Glutamatergic neuron (in vitro differentiated cells): ENCODE measurements around the gene PRRX2. TPM values are rescaled to one million over a fixed set of nuclear protein-coding genes. Genes with fewer than 3 reads are reported as not detected.
A peak's percentile ranks its signal among the peaks of the same experiment; 100 is the strongest.

Experiments
- DNase-seq: peaks from one replicate; pipeline ENCODE4 v3.0.0; 2022
- H3K27ac Mint-ChIP-seq: one replicate; pipeline ENCODE4 v1.8.0; 2020; ENCODE audit warnings: mild to moderate bottlenecking, mixed read lengths, inconsistent platforms; ENCODE audit not compliant: unreplicated experiment
- H3K27me3 Mint-ChIP-seq: one replicate; pipeline ENCODE4 v1.8.0; 2020; ENCODE audit warnings: mild to moderate bottlenecking, moderate library complexity, mixed read lengths, inconsistent platforms; ENCODE audit not compliant: unreplicated experiment
- H3K36me3 Mint-ChIP-seq: one replicate; pipeline ENCODE4 v1.8.0; 2020; ENCODE audit warnings: mild to moderate bottlenecking, mixed read lengths, inconsistent platforms; ENCODE audit not compliant: unreplicated experiment
- H3K4me1 Mint-ChIP-seq: one replicate; pipeline ENCODE4 v1.8.0; 2020; ENCODE audit warnings: mild to moderate bottlenecking, low read depth, mixed read lengths, inconsistent platforms; ENCODE audit not compliant: unreplicated experiment
- H3K4me3 Mint-ChIP-seq: one replicate; pipeline ENCODE4 v1.8.0; 2020; ENCODE audit warnings: mild to moderate bottlenecking, mixed read lengths, inconsistent platforms; ENCODE audit not compliant: unreplicated experiment
- H3K9me3 Mint-ChIP-seq: one replicate; pipeline ENCODE4 v1.8.0; 2020; ENCODE audit warnings: mild to moderate bottlenecking, moderate library complexity, mixed read lengths, inconsistent platforms; ENCODE audit not compliant: unreplicated experiment
- CTCF ChIP-seq: fragments of 200-600 bp; sonication (generic); IDR thresholded peaks from one replicate; pipeline ENCODE4 v1.5.0; 2021; ENCODE audit not compliant: partially characterized antibody, unreplicated experiment
- total RNA-seq: library from RNA; stranded (reverse); fragmentation: NEBNext Ultra II Directional; extraction: Animal tissue kit (Norgen Biotek cat#: 25700); gene quantifications from one replicate; pipeline ENCODE4 v1.2.1, GENCODE V29; 2021; ENCODE audit not compliant: unreplicated experiment

Gene PRRX2
- total RNA-seq, 1 donor from 2014 or later = 2.3 TPM

- H3K4me1 Mint-ChIP-seq = peaks cover 6% of the 10 kb centered on the region
- peaks cover 10% of the 10 kb centered on the region for H3K9me3 Mint-ChIP-seq
- TF ChIP-seq CTCF = no peak
- no peak overlapping the region for H3K27ac Mint-ChIP-seq
- peak; percentile 15 for DNase-seq
- peaks cover 20% of the 10 kb centered on the region for H3K27me3 Mint-ChIP-seq
- H3K36me3 Mint-ChIP-seq = no peaks in the 10 kb centered on the region
- no peak overlapping the region for H3K4me3 Mint-ChIP-seq
Measured at GRCh38 chr9:129637102-129637501, 28.3 kb upstream of the PRRX2 start.

DNA sequence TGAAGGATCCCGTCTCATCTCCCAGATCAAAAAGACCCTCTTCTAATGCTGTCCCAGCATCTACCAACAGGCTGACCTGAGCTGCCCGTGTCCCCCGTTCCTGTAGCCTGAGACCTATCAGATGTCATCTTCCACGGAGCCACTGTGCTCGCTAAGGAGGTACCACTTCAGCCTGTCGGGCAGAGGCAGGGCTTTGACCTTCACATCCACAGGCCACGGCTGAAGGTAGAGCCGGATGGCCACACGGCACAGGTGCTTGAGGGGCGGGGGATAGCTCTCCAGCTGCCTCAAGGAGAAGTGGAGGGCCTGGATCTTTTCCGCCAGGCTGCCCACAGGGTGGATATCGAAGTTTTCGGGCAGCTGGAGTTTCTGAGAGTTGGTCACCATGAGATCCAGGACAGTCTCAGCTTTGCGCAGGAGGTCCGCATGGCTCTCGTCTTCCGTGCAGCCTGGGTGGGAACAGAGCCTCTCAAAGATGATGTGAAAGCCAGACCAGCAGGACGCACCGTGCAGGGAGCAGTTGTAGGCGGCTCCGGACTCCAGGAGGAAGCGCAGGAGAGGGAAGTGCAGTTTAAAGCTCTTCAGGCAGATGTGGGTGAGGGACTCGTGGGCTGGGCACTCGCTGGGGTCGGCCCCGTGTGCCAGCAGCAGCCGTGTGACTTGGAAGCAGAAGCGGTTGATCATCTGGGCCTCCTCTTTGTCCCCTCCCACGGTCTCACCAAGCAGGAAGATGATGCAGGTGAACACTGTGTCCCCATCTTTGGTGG, 27.6 kb upstream of the PRRX2 start:
- Mint-ChIP-seq H3K9me3 (peaks cover 10% of the 10 kb centered on the region), H3K4me1 (peaks cover 4% of the 10 kb centered on the region), H3K4me3 (no peak overlapping the region), H3K36me3 (no peaks in the 10 kb centered on the region), H3K27me3 (peaks cover 19% of the 10 kb centered on the region), H3K27ac (no peak overlapping the region)
- DNase-seq = peak; percentile 10
- TF ChIP-seq CTCF = no peak

GRCh38 chr9:129639034-129639630, 26.3 kb upstream of the PRRX2 start:
- no peak overlapping the region for H3K4me3 Mint-ChIP-seq

GRCh38 chr9:129639756-129640085, 25.7 kb upstream of the PRRX2 start:
- Mint-ChIP-seq H3K4me3 (peak overlapping the region; percentile 38), H3K27ac (no peak overlapping the region), H3K36me3 (no peaks in the 10 kb centered on the region), H3K9me3 (peaks cover 10% of the 10 kb centered on the region), H3K4me1 (peaks cover 4% of the 10 kb centered on the region), H3K27me3 (peaks cover 17% of the 10 kb centered on the region)
- DNase-seq = no peak
- TF ChIP-seq CTCF = no peak

More at GRCh38 chr9:129639034-129639630, 26.3 kb upstream of the PRRX2 start:
- H3K36me3 Mint-ChIP-seq = no peaks in the 10 kb centered on the region
- TF ChIP-seq CTCF = no peak
- no peak overlapping the region for H3K27ac Mint-ChIP-seq
- no peak for DNase-seq
- peaks cover 10% of the 10 kb centered on the region for H3K9me3 Mint-ChIP-seq
- peaks cover 18% of the 10 kb centered on the region for H3K27me3 Mint-ChIP-seq
- H3K4me1 Mint-ChIP-seq = peaks cover 4% of the 10 kb centered on the region

GRCh38 chr9:129640086-129640870, 25.2 kb upstream of the PRRX2 start:
- no peak for DNase-seq
- Mint-ChIP-seq H3K4me1 (peaks cover 4% of the 10 kb centered on the region), H3K9me3 (peaks cover 8% of the 10 kb centered on the region), H3K4me3 (peak overlapping the region; percentile 93), H3K27me3 (peaks cover 16% of the 10 kb centered on the region), H3K27ac (no peak overlapping the region), H3K36me3 (no peaks in the 10 kb centered on the region)
- no peak for TF ChIP-seq CTCF
